HG03521 (cell line): ENCODE measurements around the gene PDZRN3.

Source experiments
- ATAC-seq: cut with Tn5 transposase; IDR thresholded peaks from one replicate; pipeline ENCODE4 v1.9.1; 2021; ENCODE audit warnings: mild to moderate bottlenecking, moderate library complexity; ENCODE audit not compliant: unreplicated experiment

PDZRN3 gene

DNA sequence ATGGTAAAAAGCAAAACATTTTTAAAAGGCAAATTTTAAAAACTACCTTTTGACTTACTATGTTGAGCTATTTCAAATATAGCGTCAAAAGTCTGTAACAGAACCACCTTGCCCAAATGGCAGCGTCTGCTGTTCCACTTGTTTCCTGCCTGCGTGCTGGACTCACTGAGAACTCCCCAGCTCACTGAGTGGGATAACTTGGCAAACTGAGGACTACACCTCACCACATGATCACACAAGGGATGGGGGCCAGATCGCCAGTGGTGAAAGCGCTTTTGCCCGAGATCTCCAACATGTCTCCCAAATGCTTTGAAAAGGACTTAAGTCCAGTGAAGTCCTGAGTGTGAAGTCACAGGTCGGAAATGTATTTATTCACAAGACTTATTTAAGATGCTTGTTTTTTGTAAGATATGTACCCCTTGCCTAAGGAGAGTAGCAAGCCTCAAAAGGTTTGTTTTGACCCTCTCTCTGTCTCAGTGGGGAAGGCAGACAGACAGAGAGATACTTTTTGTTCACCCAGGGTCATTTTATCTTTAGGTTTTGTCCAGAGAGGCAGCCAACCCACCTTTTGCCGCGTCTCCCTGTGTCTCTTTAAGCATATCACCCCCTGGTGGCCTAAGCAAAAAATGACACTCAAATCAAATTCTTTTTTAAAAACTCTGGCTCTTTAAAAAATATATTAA, 192.6 kb downstream of the PDZRN3 start:
- no peak for ATAC-seq

DNA sequence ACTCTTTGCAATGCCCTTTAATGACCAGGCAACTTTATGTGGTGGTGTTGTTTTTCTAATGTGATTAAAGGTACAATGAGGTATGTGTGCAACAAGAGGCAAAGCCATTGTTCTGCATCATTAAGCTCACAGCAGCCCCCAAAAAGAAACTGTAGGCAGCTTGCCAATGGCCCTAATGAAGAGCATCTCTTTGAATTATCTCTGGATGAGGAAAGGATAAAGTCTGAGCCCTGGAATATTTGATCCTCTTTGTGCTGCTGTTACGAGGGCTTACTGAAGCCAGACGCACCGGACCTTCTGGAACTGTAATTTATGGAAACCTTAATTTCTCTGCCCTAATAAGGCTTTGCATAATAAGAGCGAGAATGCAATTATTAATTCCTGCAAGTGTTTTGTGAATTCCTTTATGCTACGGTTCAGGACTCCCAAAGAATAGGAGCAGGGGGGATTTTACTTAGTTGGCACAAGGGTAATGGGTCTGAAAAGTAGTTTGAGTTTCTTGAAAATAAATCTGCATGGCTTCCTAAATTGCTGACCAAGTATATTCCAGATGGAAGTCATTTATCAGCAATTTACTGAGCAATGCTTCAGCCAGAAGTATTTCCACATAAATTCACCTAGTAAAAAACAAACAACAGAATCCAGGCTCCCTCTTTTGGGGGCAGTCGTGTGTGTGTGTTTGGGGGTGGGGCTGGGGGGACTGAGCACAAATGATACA, 193.4 kb downstream of the PDZRN3 start:
- ATAC-seq = no peak

DNA sequence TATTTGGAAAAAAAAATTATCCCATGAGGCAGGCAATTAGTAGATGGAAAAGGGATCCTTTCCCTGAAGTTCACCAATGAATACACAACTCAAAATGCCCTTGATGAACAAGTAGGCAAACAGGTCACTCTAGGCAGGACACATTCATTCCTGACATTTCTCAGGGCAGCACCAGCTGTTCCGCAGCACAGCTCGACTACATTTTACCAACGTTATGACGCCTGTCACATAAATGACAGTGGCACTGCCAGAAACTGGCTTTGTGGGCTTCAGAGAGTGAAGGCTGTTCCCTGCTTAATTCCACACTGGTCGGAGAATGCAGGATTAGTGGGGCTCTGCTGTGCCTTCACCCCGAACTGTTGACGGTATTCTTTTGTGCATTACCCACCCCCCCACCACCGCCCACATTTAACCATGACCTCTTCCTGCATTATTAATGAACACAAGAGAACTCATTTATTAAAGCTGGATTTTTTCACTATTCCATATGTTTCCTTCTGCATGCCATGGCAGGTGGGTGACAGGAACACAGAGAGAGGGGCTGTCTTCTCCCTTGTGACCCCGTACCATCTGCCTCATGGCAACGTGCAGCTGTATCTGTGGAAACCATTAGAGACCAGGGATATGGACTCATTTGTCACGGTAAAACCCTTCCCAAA, 197.6 kb downstream of the PDZRN3 start:
- no peak for ATAC-seq

GRCh38 chr3:73426606-73427005, 198.1 kb downstream of the PDZRN3 start:
- ATAC-seq = no peak

DNA sequence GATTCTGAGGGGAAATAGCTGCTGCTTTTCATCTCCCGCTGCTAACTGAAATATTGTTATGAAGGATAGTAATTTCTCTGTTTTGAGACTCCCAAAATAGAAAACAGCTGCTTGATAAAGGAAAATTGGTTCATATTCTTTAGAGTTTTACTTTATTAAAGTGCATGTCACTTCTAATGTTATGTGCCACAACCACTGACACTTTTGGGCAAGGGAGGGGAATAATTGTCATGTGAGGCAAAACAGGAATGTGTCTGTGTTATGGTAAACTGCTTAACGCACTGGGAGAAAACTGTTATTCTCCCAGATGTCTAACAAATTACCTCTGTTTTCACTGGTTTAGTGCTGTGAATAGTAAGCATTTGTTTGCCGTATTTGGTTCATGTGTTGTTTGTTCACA, 201.6 kb downstream of the PDZRN3 start:
- no peak for ATAC-seq

DNA sequence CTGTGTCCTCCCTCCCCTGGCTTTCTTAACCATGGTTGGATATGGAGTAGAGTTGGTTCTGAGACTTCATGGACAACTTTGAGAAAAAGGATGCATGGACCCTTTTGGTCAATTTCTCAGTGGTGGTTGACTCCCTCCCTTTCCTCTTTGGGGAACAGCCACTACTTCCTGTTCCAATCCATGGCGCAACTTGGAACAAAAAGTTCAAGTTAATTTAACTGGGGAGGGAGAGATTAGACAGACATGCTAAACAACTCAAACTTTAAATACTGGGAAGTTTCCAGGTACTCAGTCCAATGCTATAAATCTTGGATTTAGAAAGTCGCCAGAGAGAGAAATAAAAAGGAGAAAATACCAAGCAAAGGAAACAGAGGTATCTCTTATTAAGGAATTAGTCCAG, 202.2 kb downstream of the PDZRN3 start:
- no peak for ATAC-seq

DNA sequence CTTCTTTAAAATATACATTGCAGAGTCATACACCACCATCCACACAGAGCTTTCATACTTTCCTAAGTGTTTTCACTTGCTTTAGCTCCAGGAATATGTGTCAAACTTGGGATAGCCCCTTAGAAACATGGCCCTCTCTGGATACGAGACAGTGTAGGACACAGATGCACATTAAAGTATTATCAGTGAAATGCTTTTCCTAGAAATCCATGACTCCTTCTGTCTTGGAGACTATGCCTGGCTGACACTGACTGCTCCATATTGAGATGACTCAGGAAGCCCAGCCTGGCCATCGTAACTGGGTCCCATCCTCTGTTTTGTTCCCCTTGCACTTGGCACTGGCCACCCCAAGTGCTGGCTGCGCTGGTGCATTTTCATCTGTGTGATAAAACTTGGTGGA, 204.8 kb downstream of the PDZRN3 start:
- no peak for ATAC-seq

- no peak for ATAC-seq
Observed at GRCh38 chr3:73419179-73419803, 205.4 kb downstream of the PDZRN3 start.

- no peak for ATAC-seq
Observed at GRCh38 chr3:73418681-73419080, 206.1 kb downstream of the PDZRN3 start.

DNA sequence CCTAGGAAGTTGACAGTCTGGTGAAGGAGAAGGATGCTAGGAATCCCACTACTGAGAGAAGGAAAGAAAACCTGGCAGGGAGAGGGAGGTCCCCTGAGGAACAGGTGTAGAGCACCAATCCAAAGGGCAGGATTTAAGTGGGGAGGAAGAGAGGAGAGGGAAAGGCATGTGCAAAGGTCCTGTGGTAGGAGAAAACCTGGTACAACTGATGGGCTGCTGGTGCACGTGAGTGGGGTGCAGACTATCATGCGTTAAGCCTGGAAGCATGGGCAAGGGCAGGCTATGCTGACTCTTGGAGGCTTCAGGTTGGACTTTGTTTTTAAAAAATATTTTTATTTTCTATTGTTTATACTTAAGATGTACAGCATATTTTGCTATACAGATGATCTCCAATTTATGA, 209.6 kb downstream of the PDZRN3 start:
- ATAC-seq = no peak

- ATAC-seq = no peak
Observed at GRCh38 chr3:73413619-73414018, 211.1 kb downstream of the PDZRN3 start.

- ATAC-seq = no peak
Observed at GRCh38 chr3:73411993-73412392, 212.7 kb downstream of the PDZRN3 start.

GRCh38 chr3:73411545-73411944, 213.2 kb downstream of the PDZRN3 start:
- ATAC-seq = no peak

- no peak for ATAC-seq
Observed at GRCh38 chr3:73409138-73409763, 215.5 kb downstream of the PDZRN3 start.

- ATAC-seq = no peak
Observed at GRCh38 chr3:73408634-73409033, 216.1 kb downstream of the PDZRN3 start.

- ATAC-seq = no peak
Observed at GRCh38 chr3:73407577-73407976, 217.2 kb downstream of the PDZRN3 start.

DNA sequence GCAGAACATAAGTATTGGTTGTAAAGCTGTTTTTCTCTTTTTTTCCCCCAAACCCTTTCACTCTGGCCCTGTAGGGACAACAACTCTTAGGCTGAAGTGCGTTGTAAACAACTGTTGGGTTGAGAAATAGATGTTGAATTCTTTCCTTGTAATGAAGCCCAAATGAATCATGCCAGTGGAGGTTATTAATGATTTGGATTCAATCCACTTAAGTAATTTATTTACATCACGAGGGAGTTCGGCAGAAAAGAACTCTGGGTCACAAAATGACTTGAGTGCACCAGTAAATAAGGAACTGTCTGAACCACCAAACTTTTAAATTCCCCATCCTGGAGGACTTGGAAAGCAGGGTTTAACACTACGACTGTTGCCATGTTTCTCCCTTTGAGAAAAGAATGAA, 218.9 kb downstream of the PDZRN3 start:
- no peak for ATAC-seq

- no peak for ATAC-seq
Observed at GRCh38 chr3:73405000-73405399, 219.7 kb downstream of the PDZRN3 start.

DNA sequence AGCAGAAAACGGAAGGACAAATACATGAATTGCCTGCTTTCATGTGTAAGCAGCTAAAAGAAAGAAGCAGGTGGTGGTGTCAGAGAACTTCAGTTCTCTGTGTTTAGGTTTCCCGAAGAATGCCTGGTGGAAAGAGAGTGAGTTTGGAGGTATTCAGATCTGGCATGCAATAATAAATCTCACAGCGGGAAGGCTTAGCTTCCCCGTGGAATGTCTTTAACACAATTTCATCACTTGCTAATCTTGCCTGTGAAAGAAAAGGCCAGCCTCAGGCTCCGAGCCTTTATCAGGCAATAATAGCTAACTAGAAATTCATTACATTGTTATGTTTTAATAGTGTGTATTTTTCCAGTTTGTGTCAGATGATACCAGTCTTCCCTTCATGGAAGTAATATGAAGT, 220.3 kb downstream of the PDZRN3 start:
- ATAC-seq = no peak

DNA sequence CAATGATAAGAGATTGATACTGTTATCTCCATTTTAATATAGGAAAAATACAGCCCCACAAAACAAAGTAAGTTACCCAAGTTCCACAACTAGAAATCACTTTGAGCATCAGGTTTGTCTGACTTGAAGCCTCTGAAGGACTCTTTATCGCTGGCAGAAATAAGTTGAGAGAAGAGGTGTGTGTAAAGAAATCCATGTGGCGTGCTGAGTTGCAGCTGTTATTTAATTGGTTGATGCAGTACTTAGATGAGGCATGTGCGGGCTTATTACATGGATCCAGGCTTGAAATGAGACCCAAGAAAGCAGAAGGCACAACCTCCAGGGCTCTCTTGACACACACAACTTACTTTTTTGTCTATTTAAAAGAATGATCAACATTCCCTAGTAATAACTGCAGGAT, 221.3 kb downstream of the PDZRN3 start:
- no peak for ATAC-seq

GRCh38 chr3:73401616-73402279, 223.0 kb downstream of the PDZRN3 start:
- no peak for ATAC-seq
